ENCODE measurements around the gene MEI4.

DNA sequence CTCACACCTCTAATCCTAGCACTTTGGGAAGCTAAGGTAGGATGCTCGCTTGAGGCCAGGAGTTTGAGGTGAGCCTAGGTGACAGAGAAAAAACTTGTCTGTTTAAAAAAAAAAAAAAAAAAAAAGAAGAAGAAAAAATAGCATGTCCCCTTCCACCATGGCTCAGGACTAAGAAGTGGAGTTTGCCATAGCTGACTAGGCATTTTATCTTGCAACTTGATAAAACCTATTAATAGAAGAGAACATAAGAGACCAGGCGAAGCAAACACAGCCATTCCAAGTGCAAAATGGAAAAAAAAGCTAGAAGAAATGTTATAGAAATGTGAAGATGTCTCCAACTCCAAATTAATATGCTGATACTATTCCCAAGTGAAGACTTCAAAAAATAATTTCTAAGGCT is 277.5 kb downstream of the MEI4 start:
- no peak for TF ChIP-seq ZFX (IDR thresholded peaks at IDR 0.05)
- TF ChIP-seq, protein P1, sequence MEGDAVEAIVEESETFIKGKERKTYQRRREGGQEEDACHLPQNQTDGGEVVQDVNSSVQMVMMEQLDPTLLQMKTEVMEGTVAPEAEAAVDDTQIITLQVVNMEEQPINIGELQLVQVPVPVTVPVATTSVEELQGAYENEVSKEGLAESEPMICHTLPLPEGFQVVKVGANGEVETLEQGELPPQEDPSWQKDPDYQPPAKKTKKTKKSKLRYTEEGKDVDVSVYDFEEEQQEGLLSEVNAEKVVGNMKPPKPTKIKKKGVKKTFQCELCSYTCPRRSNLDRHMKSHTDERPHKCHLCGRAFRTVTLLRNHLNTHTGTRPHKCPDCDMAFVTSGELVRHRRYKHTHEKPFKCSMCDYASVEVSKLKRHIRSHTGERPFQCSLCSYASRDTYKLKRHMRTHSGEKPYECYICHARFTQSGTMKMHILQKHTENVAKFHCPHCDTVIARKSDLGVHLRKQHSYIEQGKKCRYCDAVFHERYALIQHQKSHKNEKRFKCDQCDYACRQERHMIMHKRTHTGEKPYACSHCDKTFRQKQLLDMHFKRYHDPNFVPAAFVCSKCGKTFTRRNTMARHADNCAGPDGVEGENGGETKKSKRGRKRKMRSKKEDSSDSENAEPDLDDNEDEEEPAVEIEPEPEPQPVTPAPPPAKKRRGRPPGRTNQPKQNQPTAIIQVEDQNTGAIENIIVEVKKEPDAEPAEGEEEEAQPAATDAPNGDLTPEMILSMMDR (conservative IDR thresholded peaks at IDR 0.05): no peak

Data from C4-2B (cell line).